Measurements from ENCODE around the gene PLEKHB1. TPM values are rescaled to one million over a fixed set of nuclear protein-coding genes. Genes with fewer than 3 reads are reported as not detected.

PLEKHB1 gene
- total and polyA plus RNA-seq, 10 of the 15 experiments (the other 5 are each of a cell fraction or from before 2014, with no cell fraction given), result 0.58 to 2.6 (median 1.5) TPM; not detected in 1

GRCh38 chr11:73648121-73648520 lies 1.7 kb downstream of the PLEKHB1 start:
- intact Hi-C loops (cut with micrococcal nuclease; ENCODE audit: unreplicated experiment), result no loop called here
- in situ Hi-C loops (cut with MboI), result no loop called here
- POLR2A ChIA-PET, result no interaction called here
- RAD21 ChIA-PET (ENCODE audit: unreplicated experiment), result interaction anchor here (1.0 to 1.7 kb wide), 3 partner anchors 13 to 23 kb away, joined by 4 to 10 read pairs (median 4); no protein-coding TSS in a partner anchor
- TF ChIP-seq HDAC2 (IDR thresholded peaks at IDR 0.05) (no peak), NRF1 (conservative IDR thresholded peaks at IDR 0.05; ENCODE audit: low read depth, low read length) (no peak), HCFC1 (IDR thresholded peaks at IDR 0.05; ENCODE audit: low read length) (no peak), FOS (IDR thresholded peaks at IDR 0.05; ENCODE audit: borderline replicate concordance, extremely low read depth, insufficient read length) (no peak), WRNIP1 (IDR thresholded peaks at IDR 0.05; ENCODE audit: borderline replicate concordance, low read depth, low read length) (no peak), ZZZ3 (IDR thresholded peaks at IDR 0.05; ENCODE audit: control insufficient read depth, insufficient read length, low read depth) (no peak), PAX8 (IDR thresholded peaks at IDR 0.05) (no peak), IKZF2 (IDR thresholded peaks at IDR 0.05) (no peak), TARDBP (IDR thresholded peaks at IDR 0.05; ENCODE audit: borderline replicate concordance) (no peak), ATF7 (IDR thresholded peaks at IDR 0.05; ENCODE audit: low read depth) (no peak), POLR2A (IDR thresholded peaks at IDR 0.05; ENCODE audit: low read depth, low read length) (no peak), NFIC (IDR thresholded peaks at IDR 0.05; ENCODE audit: low read depth, low read length) (no peak), ZBTB33 (IDR thresholded peaks at IDR 0.05) (no peak)
- TF ChIP-seq, protein P1, sequence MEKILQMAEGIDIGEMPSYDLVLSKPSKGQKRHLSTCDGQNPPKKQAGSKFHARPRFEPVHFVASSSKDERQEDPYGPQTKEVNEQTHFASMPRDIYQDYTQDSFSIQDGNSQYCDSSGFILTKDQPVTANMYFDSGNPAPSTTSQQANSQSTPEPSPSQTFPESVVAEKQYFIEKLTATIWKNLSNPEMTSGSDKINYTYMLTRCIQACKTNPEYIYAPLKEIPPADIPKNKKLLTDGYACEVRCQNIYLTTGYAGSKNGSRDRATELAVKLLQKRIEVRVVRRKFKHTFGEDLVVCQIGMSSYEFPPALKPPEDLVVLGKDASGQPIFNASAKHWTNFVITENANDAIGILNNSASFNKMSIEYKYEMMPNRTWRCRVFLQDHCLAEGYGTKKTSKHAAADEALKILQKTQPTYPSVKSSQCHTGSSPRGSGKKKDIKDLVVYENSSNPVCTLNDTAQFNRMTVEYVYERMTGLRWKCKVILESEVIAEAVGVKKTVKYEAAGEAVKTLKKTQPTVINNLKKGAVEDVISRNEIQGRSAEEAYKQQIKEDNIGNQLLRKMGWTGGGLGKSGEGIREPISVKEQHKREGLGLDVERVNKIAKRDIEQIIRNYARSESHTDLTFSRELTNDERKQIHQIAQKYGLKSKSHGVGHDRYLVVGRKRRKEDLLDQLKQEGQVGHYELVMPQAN (conservative IDR thresholded peaks at IDR 0.05), result no peak
- no peak overlapping the region for H3K4me2 ChIP-seq (ENCODE audit: control insufficient read depth, insufficient read depth)
- FAIRE-seq (no peak), ATAC-seq (no peak), DNase-seq (ENCODE audit: low read depth, low spot score) (no peak)
- no TSS peak for BruUV-seq (replicated peaks)
- WGBS (ENCODE audit: insufficient coverage, insufficient replicate concordance, low lambda C conversion rate, missing lambda C conversion rate), result 94% methylated on average over 9 of the region's 9 CpGs
- SMC1A ChIA-PET (ENCODE audit: uncharacterized antibody, unreplicated experiment), result interaction anchor here (1.2 to 2.6 kb wide), 4 partner anchors 13 to 54 kb away, joined by 4 to 14 read pairs (median 8); no protein-coding TSS in a partner anchor
- H3K27me3 ChIP-seq (replicated peaks in 1 of 2; ENCODE audit: control insufficient read depth in 2 of 2, insufficient read depth in 2 of 2, low read length in 1 of 2), result no peaks in the 10 kb centered on the region
- no peak overlapping the region for H3K4me3 ChIP-seq
- no peaks in the 10 kb centered on the region for H3K4me1 ChIP-seq (ENCODE audit: control insufficient read depth, insufficient read depth, low read length)
- no peaks in the 10 kb centered on the region for H4K20me1 ChIP-seq (ENCODE audit: control insufficient read depth, insufficient read depth)
- H3K36me3 ChIP-seq (ENCODE audit: control insufficient read depth in 2 of 2, insufficient read depth in 2 of 2, low read length in 1 of 2), result no peaks in the 10 kb centered on the region
- H3K27ac ChIP-seq (ENCODE audit: control insufficient read depth, insufficient read depth), result no peak overlapping the region
- no peaks in the 10 kb centered on the region for H3K9me3 ChIP-seq (replicated peaks; ENCODE audit: control insufficient read depth, insufficient read depth, low read length)
- H2AFZ ChIP-seq (ENCODE audit: control insufficient read depth, low read depth, low read length), result no peak overlapping the region
- H3K9ac ChIP-seq (ENCODE audit: control insufficient read depth, insufficient read depth, low read length), result no peak overlapping the region
- CTCF ChIA-PET, result interaction anchor here (0.8 to 2.6 kb wide), 2 partner anchors 12 to 22 kb away, joined by 3 to 25 read pairs; no protein-coding TSS in a partner anchor
- no peaks in the 10 kb centered on the region for H3K79me2 ChIP-seq (ENCODE audit: control insufficient read depth, insufficient read depth, low read length)
